AG04449 (cell line): Measurements from ENCODE around the gene C16orf96.

ENCODE experiments used
- CTCF ChIA-PET: fragments of 350-600 bp; formaldehyde crosslinking; extraction: SDS; loops from one replicate; lab custom pipeline; 2021; ENCODE audit warnings: antibody characterized with exemption; lab: Yijun Ruan, JAX
- POLR2A ChIA-PET: fragments of 400-600, 350-600 bp; formaldehyde crosslinking; extraction: SDS; loops from one replicate; lab custom pipeline; 2020; ENCODE audit warnings: antibody characterized with exemption, inconsistent platforms; lab: Yijun Ruan, JAX
- DNase-seq: peaks from one replicate; pipeline ENCODE4 v3.0.0-alpha.2; 2010; ENCODE audit warnings: low read depth, low spot score
- H3K4me3 ChIP-seq: 2 replicates; pipeline ENCODE4 v1.5.1; 2011; ENCODE audit warnings: low read depth, mild to moderate bottlenecking, control low read depth, low read length
- CTCF ChIP-seq: IDR thresholded peaks from one replicate; pipeline ENCODE4 v1.5.1; 2011; ENCODE audit warnings: mild to moderate bottlenecking, moderate library complexity, low read length, control low read depth, inconsistent platforms; ENCODE audit not compliant: insufficient read depth; ENCODE audit errors: missing control alignments

The C16orf96 gene

DNA sequence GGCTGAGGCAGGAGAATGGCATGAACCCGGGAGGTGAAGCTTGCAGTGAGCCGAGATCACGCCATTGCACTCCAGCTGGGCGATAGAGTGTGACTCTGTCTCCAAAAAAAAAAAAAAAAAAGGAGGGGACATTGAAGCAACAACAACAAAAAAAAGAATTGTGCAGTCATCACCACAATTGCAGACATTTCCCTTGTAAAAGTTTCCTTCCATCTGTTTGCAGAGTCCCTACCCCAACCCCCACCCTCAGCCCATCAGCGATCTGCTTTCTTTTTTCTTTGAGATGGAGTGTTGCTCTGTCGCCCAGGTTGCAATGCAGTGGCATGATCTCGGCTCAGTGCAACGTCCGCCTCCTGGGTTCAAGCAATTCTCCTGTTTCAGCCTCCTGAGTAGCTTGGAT lies 72.1 kb downstream of the C16orf96 start:
- no peak for TF ChIP-seq CTCF
- H3K4me3 ChIP-seq, result no peak overlapping the region
- POLR2A ChIA-PET, result no interaction called here
- CTCF ChIA-PET, result interaction anchor here (2.1 kb wide), 1 partner anchor 12 kb away, joined by 9 read pairs; no protein-coding TSS in a partner anchor
- no peak for DNase-seq

- no peak overlapping the region for H3K4me3 ChIP-seq
- ChIA-PET POLR2A (interaction anchor here (0.5 kb wide), 1 partner anchor 98 kb away, joined by 3 read pairs; no protein-coding TSS in a partner anchor), CTCF (interaction anchor here (1.8 kb wide), 1 partner anchor 19 kb away, joined by 6 read pairs; no protein-coding TSS in a partner anchor)
- no peak for DNase-seq
- TF ChIP-seq CTCF, result no peak
Measured at GRCh38 chr16:4631444-4631843, 75.3 kb downstream of the C16orf96 start.

DNA sequence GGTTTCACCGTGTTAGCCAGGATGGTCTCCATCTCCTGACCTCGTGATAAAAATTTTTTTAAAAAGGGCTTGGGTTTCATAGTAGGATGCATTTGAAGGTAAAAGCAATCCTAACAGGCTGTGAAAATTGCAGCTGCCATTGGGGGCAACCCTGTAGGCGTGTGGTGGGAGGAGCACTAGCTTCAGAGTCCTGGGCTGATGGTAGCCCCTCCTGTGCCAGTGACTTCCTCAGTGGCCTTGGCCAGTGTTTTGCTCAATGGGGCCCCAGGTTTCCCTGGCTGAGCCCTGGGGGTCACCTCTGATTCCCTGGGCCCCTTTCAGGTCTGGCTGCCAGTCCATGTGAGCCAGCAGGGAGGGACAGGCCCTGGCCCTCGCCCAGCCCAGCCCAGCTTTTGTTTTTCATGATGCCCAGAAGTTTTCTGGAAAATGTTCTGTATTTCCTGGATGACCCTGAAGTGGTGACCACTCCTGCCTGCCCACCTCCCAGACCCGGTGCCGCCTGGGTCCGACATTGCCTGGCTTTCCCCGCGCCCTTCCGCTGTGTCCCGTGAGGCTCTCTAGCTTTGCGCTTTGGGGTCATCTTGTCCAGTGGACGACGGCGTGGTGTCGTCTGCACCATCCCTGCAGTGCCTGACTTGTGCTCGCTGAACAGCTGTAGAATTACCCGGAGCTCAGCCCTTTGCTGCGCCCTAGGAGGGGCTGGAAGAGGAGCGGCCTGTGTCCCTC lies 77.9 kb downstream of the C16orf96 start:
- POLR2A ChIA-PET, result no interaction called here
- no peak for DNase-seq
- CTCF ChIA-PET, result interaction anchor here (0.8 to 4.4 kb wide), 7 partner anchors 9 to 124 kb away, joined by 3 to 40 read pairs (median 4); partner anchors contain the start of gene MGRN1
- TF ChIP-seq CTCF, result no peak
- H3K4me3 ChIP-seq, result no peak overlapping the region

GRCh38 chr16:4634768-4635167 lies 78.6 kb downstream of the C16orf96 start:
- ChIA-PET POLR2A (no interaction called here), CTCF (interaction anchor here (0.8 to 4.4 kb wide), 4 partner anchors 9 to 35 kb away, joined by 3 to 40 read pairs (median 8); partner anchors contain the start of gene MGRN1)
- no peak for TF ChIP-seq CTCF
- no peak for DNase-seq
- H3K4me3 ChIP-seq, result no peak overlapping the region

DNA sequence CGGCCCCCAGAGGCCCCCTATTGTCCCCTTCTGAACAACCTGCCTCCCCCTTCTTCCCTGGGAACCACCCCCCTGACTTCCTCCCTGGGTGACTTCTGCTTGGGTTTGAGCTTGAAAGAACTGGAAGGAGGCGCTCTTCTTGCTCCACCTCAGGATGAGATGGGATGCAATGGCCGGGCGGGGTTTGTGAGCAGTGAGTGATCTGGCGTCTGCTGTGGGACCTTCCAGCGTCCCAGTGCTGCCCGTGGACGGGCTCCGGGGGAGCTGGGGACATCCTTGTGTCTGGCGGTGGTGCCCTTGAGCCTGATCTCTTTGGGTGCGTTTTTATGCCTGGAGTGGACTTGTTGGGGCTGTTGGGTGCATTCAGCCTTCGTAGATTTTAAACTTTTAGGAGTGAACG lies 80.1 kb downstream of the C16orf96 start:
- H3K4me3 ChIP-seq, result no peak overlapping the region
- ChIA-PET POLR2A (no interaction called here), CTCF (interaction anchor here (0.8 to 4.4 kb wide), 3 partner anchors 11 to 15 kb away, joined by 3 to 40 read pairs (median 4); partner anchors contain the start of gene MGRN1)
- DNase-seq, result no peak
- TF ChIP-seq CTCF, result no peak

DNA sequence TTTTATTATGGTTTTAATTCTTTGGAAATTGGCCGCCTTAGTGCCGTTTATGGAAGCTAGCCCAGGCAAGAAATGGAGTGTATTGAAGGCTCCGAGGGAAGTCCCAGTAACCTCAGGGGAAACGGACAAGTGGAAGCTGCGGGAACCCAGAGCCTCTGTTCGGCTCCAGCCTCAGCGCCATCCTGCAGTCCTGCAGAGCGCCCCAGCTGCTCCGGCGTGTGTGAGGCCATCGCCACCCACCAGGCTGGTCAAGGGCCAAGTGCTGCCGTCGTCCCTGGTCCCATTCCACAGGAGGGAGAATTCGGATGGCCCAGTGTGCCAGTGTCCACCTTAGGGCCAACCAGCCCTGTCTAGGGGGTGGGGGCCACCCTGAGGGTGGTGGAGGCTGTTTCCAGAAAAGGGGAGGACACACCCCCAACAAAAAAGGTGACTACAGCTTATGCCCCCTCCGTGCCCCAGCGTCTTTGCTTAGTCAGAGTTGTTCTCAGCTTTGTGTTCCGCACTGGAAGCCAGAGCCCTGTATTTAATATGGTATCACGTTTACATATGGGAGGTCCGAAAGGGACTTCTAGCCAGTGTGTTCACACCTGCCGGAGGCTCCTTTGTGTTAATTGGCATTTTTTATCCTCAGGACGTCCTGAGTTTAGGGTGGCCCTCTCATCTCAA lies 81.5 kb downstream of the C16orf96 start:
- H3K4me3 ChIP-seq, result no peak overlapping the region
- no peak for DNase-seq
- no peak for TF ChIP-seq CTCF
- CTCF ChIA-PET, result interaction anchor here (1.0 to 2.8 kb wide), 3 partner anchors 11 to 13 kb away, joined by 3 to 17 read pairs (median 8); partner anchors contain the start of gene MGRN1
- POLR2A ChIA-PET, result interaction anchor here (1.0 kb wide), 1 partner anchor 12 kb away, joined by 4 read pairs; no protein-coding TSS in a partner anchor
